Neural cell (in vitro differentiated cells): Measurements from ENCODE around the gene FURIN. TPM values are rescaled to one million over a fixed set of nuclear protein-coding genes. Genes with fewer than 3 reads are reported as not detected.

ENCODE experiments used
- H2AFZ ChIP-seq: fragments of 200-600, 300-800 bp; sonication (generic), shearing (Covaris generic); 2 replicates; pipeline ENCODE4 v1.6.0; 2014; ENCODE audit warnings: low read depth, mild to moderate bottlenecking, antibody characterized with exemption, low read length, moderate library complexity
- H3F3A ChIP-seq: fragments of 200-600 bp; shearing (Covaris generic); 2 replicates; pipeline ENCODE4 v1.6.1; 2016; ENCODE audit warnings: mild to moderate bottlenecking, moderate library complexity, mixed read lengths, antibody characterized with exemption, low read length; ENCODE audit not compliant: insufficient read depth, poor library complexity, severe bottlenecking
- H3K27ac ChIP-seq: fragments of 200-600, 300-800 bp; sonication (generic), shearing (Covaris generic); 2 replicates; pipeline ENCODE4 v1.5.1; 2014; ENCODE audit warnings: mild to moderate bottlenecking, low read length, moderate library complexity
- H3K27me3 ChIP-seq: fragments of 300-800, 200-600 bp; sonication (generic), shearing (Covaris generic); 2 replicates; pipeline ENCODE4 v1.6.0; 2014; ENCODE audit warnings: mild to moderate bottlenecking, low read depth, low read length, moderate library complexity; ENCODE audit not compliant: insufficient read depth
- H3K36me3 ChIP-seq: fragments of 300-800, 200-600 bp; sonication (generic), shearing (Covaris generic); 2 replicates; pipeline ENCODE4 v1.5.1; 2014; ENCODE audit warnings: mild to moderate bottlenecking, antibody characterized with exemption, low read length, moderate library complexity; ENCODE audit not compliant: insufficient read depth
- H3K4me2 ChIP-seq: fragments of 300-800, 200-600 bp; sonication (generic), shearing (Covaris generic); 2 replicates; pipeline ENCODE4 v1.6.0; 2014; ENCODE audit warnings: mild to moderate bottlenecking, low read length
- H3K4me3 ChIP-seq: fragments of 300-800, 200-600 bp; sonication (generic), shearing (Covaris generic); 2 replicates; pipeline ENCODE4 v1.5.1; 2014; ENCODE audit warnings: mild to moderate bottlenecking, low read length, moderate library complexity
- H3K79me2 ChIP-seq: fragments of 200-600 bp; shearing (Covaris generic); replicated peaks from 2 replicates; pipeline ENCODE4 v1.6.0; 2014; ENCODE audit warnings: mild to moderate bottlenecking, low read length, moderate library complexity; ENCODE audit not compliant: insufficient read depth
- H3K9ac ChIP-seq: fragments of 300-800, 200-600 bp; sonication (generic), shearing (Covaris generic); 2 replicates; pipeline ENCODE4 v1.6.1; 2016; ENCODE audit warnings: mild to moderate bottlenecking, low read length, mixed read lengths
- H3K9me2 ChIP-seq: fragments of 200-600 bp; shearing (Covaris generic); 2 replicates; pipeline ENCODE4 v1.6.1; 2016; ENCODE audit warnings: mild to moderate bottlenecking, low read length, mixed read lengths; ENCODE audit not compliant: insufficient read depth
- H3K9me3 ChIP-seq: fragments of 200-600, 300-800 bp; sonication (generic), shearing (Covaris generic); 2 replicates; pipeline ENCODE4 v1.6.1; 2016; ENCODE audit warnings: mild to moderate bottlenecking, mixed run types, low read length, moderate library complexity, mixed read lengths
- H4K20me1 ChIP-seq: fragments of 200-600 bp; shearing (Covaris generic); 2 replicates; pipeline ENCODE4 v1.6.1; 2016; ENCODE audit warnings: mild to moderate bottlenecking, mixed run types; ENCODE audit not compliant: insufficient read depth
- EP300 ChIP-seq: fragments of 450-650 bp; conservative IDR thresholded peaks from 2 replicates; pipeline ENCODE4 v1.6.1; 2014; ENCODE audit warnings: antibody characterized with exemption, mild to moderate bottlenecking, moderate library complexity; ENCODE audit not compliant: poor library complexity, severe bottlenecking
- EZH2 ChIP-seq: fragments of 200-600, 300-800 bp; shearing (Covaris generic), sonication (generic); IDR thresholded peaks from 2 replicates; pipeline ENCODE4 v1.6.1; 2014; ENCODE audit warnings: antibody characterized with exemption, low read length, borderline replicate concordance, mild to moderate bottlenecking; ENCODE audit not compliant: insufficient read depth, poor library complexity, severe bottlenecking
- MXI1 ChIP-seq: fragments of 450-650 bp; conservative IDR thresholded peaks from 2 replicates; pipeline ENCODE4 v1.6.1; 2014; ENCODE audit warnings: antibody characterized with exemption, mild to moderate bottlenecking; ENCODE audit not compliant: poor library complexity, severe bottlenecking
- POLR2AphosphoS5 ChIP-seq: IDR thresholded peaks from 2 replicates; pipeline ENCODE4 v1.6.1; 2012
- RAD21 ChIP-seq: fragments of 450-650 bp; conservative IDR thresholded peaks from 2 replicates; pipeline ENCODE4 v1.6.1; 2014; ENCODE audit warnings: antibody characterized with exemption, mild to moderate bottlenecking, moderate library complexity
- SMC3 ChIP-seq: fragments of 450-650 bp; conservative IDR thresholded peaks from 2 replicates; pipeline ENCODE4 v1.6.1; 2014; ENCODE audit warnings: antibody characterized with exemption, mild to moderate bottlenecking, moderate library complexity; ENCODE audit not compliant: poor library complexity
- TAF1 ChIP-seq: IDR thresholded peaks from 2 replicates; pipeline ENCODE4 v1.6.1; 2012; ENCODE audit warnings: low read depth
- polyA plus RNA-seq: library from polyadenylated mRNA; depleted of rRNA; stranded (reverse); fragments of >200 nt; gene quantifications from 2 replicates; pipeline ENCODE4 v1.2.3, GENCODE V29; 2014
- TF ChIP-seq, protein P1 (sequence below): IDR thresholded peaks from 2 replicates; pipeline ENCODE4 v1.6.1; 2012; ENCODE audit warnings: borderline replicate concordance

Gene FURIN
- polyA plus RNA-seq, 1 donor from 2014 or later = 4.3 TPM

DNA sequence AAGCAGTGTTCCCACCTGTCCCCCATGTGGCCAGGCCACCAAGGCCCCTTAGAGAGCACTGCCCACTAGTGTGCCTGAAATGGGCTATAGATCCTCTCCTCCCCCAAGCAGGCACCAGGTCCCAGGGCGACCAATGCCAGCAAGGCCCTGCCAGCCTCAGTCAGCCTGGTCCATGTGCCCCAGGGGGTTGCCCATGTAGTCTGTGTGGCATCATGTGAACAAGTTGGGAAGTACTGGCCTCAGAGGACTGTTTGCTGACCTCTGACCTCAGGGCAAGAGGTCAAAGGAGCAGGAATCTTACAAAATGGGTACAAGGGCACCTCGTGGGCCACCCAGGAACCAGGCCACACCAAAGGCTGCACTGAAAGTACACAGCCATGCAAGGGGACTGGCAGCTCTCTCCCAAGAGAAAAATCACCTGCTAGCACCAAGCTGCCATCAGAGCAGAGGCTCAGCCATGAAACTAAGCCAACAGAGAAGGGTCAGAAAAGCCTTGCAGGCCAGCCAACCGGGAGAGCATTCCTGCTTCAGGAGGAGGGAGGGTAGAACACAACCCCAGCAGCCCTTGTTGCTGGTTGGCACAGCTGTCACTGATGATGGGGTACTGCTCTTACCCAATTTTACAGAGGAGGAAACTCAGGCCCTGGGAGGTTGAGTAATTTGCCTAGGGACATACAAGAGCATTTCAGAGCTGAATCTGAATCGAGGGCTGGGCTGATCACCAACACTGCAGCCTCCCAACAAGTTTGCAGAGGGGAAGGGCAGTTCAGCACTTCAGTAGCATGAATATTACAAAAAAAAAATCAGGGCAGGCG is 5.2 kb upstream of the FURIN start:
- H3K4me2 ChIP-seq = no peak overlapping the region
- no peaks in the 10 kb centered on the region for H3K27me3 ChIP-seq
- TF ChIP-seq EZH2 (no peak), EP300 (no peak), TAF1 (no peak), POLR2AphosphoS5 (no peak)
- no peak overlapping the region for H2AFZ ChIP-seq
- no peaks in the 10 kb centered on the region for H3K9me3 ChIP-seq
- no peaks in the 10 kb centered on the region for H4K20me1 ChIP-seq
- H3K4me3 ChIP-seq = no peak overlapping the region
- H3K36me3 ChIP-seq = no peaks in the 10 kb centered on the region
- no peak overlapping the region for H3K27ac ChIP-seq
- H3K9ac ChIP-seq = no peak overlapping the region
- no peaks in the 10 kb centered on the region for H3F3A ChIP-seq
- H3K79me2 ChIP-seq = no peaks in the 10 kb centered on the region
- H3K9me2 ChIP-seq = no peaks in the 10 kb centered on the region

DNA sequence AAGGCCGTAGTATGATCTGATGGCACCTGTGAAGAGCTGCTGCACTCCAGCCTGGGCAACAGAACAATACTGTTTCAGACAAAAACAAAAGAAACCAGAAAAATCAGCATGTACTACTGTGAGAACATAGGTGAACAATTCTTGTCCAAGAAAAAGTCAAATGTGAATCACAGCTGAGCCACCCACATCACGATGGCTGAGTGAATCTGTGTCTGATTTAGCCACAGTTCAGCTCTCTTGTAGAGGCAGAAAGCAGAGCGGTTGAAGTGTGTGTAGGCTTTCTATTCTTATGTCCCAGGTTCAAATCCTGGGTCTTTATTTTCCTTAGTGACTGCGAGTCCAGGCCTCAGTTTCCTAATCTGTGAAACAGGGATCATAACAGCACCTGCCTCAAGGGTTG is 4.4 kb upstream of the FURIN start:
- Histone ChIP-seq H3F3A (no peaks in the 10 kb centered on the region), H3K79me2 (no peaks in the 10 kb centered on the region), H3K27me3 (no peaks in the 10 kb centered on the region), H3K27ac (no peak overlapping the region), H3K9me2 (no peaks in the 10 kb centered on the region), H3K4me2 (no peak overlapping the region), H3K36me3 (no peaks in the 10 kb centered on the region), H3K4me3 (no peak overlapping the region), H3K9ac (no peak overlapping the region), H4K20me1 (no peaks in the 10 kb centered on the region), H2AFZ (no peak overlapping the region), H3K9me3 (no peaks in the 10 kb centered on the region)
- TF ChIP-seq, protein P1, sequence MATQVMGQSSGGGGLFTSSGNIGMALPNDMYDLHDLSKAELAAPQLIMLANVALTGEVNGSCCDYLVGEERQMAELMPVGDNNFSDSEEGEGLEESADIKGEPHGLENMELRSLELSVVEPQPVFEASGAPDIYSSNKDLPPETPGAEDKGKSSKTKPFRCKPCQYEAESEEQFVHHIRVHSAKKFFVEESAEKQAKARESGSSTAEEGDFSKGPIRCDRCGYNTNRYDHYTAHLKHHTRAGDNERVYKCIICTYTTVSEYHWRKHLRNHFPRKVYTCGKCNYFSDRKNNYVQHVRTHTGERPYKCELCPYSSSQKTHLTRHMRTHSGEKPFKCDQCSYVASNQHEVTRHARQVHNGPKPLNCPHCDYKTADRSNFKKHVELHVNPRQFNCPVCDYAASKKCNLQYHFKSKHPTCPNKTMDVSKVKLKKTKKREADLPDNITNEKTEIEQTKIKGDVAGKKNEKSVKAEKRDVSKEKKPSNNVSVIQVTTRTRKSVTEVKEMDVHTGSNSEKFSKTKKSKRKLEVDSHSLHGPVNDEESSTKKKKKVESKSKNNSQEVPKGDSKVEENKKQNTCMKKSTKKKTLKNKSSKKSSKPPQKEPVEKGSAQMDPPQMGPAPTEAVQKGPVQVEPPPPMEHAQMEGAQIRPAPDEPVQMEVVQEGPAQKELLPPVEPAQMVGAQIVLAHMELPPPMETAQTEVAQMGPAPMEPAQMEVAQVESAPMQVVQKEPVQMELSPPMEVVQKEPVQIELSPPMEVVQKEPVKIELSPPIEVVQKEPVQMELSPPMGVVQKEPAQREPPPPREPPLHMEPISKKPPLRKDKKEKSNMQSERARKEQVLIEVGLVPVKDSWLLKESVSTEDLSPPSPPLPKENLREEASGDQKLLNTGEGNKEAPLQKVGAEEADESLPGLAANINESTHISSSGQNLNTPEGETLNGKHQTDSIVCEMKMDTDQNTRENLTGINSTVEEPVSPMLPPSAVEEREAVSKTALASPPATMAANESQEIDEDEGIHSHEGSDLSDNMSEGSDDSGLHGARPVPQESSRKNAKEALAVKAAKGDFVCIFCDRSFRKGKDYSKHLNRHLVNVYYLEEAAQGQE = no peak
- TF ChIP-seq RAD21 (no peak), SMC3 (no peak), POLR2AphosphoS5 (no peak)

DNA sequence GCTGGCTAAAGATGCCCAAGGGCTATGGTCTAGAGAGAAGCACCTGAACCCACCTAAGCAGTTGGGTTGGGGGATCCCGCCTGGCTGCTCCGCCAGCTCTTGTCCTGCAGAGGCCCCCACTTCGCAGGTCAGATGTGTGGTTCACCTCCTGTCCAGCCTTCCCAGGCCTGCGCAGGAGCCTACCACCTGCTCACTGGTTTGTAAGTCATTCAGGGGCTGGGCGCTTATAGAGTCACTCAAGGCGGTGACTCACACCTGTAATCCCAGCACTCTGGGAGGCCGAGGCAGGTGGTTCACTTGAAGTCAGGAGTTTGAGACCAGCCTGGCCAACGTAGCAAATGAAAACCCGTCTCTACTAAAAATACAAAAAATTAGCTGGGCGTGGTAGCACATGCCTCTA is 3.9 kb upstream of the FURIN start:
- Histone ChIP-seq H3K4me2 (no peak overlapping the region), H3K27ac (no peak overlapping the region), H3K79me2 (no peaks in the 10 kb centered on the region), H3F3A (no peaks in the 10 kb centered on the region), H4K20me1 (no peaks in the 10 kb centered on the region), H3K9ac (no peak overlapping the region), H3K9me3 (no peaks in the 10 kb centered on the region), H2AFZ (no peak overlapping the region), H3K9me2 (no peaks in the 10 kb centered on the region), H3K4me3 (no peak overlapping the region), H3K27me3 (no peaks in the 10 kb centered on the region), H3K36me3 (no peaks in the 10 kb centered on the region)
- TF ChIP-seq MXI1 (no peak), TAF1 (no peak)
- TF ChIP-seq, protein P1 = no peak
